EH (cell line): ENCODE measurements around the gene CCDC97.
A peak's percentile ranks its signal among the peaks of the same experiment; 100 is the strongest.
"Not testable (repeated sequence)": the region's sequence is repeated elsewhere in the genome, so short reads cannot be mapped to it uniquely, and the experiment has no call there.

Experiments
- DNase-seq: peaks from one replicate; pipeline ENCODE4 v3.0.0-alpha.2; 2015; ENCODE audit warnings: low read depth

The CCDC97 gene

DNA sequence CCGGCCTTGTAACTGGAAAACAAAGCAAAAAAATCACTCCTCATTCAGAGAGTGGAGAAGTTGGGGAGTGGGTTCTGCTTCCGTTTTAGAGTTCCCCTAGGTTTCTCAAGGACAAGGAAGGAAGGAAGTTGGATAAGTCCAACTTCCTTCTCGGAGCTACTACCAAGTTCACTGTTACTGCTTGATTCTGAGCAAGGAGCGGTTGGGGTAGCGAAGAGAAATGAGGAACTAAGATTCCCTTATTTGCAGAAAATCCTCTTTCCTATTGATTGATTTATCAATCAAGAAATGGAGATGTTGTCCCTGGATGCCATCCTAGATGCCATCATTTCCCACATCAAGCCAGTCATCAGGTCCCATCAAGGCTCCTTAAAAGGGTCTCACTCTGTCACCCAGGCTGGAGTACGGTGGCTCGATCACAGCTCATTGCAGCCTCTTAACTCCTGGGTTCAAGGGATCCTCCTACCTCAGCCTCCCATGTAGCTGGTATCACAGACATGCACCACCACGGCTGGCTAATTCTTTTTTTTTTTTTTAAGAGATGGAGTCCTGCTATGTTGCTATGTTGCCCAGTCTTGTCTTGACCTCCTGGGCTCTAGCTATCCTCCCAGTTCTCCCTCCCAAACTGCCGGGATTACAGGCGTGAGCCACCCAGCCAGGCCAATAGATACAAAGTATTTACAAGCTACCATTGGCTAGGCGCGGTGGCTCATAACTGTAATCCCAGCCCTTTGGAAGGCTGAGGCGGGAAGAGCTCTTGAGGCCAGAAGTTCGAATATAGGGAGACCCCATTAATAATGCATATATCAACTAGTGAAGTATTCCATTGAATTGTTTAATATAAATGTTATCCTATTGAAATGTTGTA, 54.8 kb downstream of the CCDC97 start:
- DNase-seq: no peak

GRCh38 chr19:41366089-41366488, 56.1 kb downstream of the CCDC97 start:
- no peak for DNase-seq

- peak; percentile 96 for DNase-seq
These were observed 57.9 kb downstream of the CCDC97 start for GRCh38 chr19:41367848-41368301.

GRCh38 chr19:41369769-41370168, 59.8 kb downstream of the CCDC97 start:
- DNase-seq: no peak

GRCh38 chr19:41371119-41371518, 61.1 kb downstream of the CCDC97 start:
- not testable (repeated sequence) for DNase-seq

DNA sequence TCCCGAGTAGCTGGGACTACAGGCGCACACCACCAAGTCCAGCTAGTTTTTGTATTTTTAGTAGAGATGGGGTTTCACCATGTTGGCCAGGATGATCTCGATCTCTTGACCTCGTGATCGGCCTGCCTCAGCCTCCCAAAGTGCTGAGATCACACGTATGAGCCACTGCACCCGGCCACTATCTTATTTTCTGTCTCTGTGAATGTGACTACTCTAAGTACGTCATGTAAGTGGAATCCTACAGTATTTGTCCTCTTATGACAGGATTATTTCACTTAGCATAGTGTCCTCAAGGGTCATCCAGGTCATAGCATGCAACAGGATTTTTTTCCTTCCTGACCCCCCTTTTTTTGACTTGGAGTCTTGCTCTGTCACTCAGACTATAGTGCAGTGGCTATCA, 61.6 kb downstream of the CCDC97 start:
- DNase-seq: no peak

GRCh38 chr19:41372501-41372900, 62.5 kb downstream of the CCDC97 start:
- DNase-seq: no peak

GRCh38 chr19:41373993-41374392, 64.0 kb downstream of the CCDC97 start:
- DNase-seq: peak; percentile 90
